ENCODE measurements around the gene WDR77.
A peak's percentile ranks its signal among the peaks of the same experiment; 100 is the strongest.

WDR77 gene

DNA sequence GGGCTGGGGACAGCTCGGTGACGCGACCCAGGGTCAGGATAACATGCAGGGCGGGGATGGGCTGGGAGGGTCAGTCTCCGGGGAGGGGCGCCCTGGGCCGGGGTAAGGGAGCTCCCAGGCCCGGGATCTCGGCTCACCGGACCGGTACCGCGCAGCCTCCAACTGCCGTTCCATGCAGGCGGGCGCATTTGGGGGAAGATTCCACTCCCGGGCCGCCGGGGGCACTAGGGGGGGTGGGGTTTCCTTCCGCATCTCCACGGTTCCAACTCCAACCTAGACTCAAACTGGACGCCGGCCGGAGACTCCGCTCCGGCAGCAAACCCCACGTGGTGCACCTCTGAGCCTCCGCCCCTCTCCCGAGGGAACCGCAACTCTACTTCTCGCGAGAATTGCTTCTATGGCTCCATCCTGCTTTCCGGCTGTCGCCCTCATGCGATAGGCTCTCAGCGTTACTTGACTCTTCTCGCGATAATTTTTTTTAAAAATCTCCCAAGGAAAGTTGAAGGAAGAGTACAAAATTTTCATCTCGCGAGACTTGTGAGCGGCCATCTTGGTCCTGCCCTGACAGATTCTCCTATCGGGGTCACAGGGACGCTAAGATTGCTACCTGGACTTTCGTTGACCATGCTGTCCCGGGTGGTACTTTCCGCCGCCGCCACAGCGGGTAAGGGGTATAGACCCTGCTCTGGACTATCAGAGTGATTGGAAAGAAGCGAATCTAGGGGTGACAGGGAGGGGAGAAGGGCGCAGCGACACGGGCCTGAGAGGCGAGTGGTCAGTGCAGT is at the start of gene WDR77, which contains the start of gene ATP5PB:
Gene WDR77 (minus strand): TSS at position 339 of the 785 bp plus-strand sequence. CDS start 87 bp downstream, at position 252.
Gene ATP5PB (plus strand): TSS at position 547 of the 785 bp plus-strand sequence. CDS start 78 bp downstream, at position 625.
- DNase-seq (ENCODE audit: low read depth in 2 of 2), result peak; percentile 73 to 78

DNA sequence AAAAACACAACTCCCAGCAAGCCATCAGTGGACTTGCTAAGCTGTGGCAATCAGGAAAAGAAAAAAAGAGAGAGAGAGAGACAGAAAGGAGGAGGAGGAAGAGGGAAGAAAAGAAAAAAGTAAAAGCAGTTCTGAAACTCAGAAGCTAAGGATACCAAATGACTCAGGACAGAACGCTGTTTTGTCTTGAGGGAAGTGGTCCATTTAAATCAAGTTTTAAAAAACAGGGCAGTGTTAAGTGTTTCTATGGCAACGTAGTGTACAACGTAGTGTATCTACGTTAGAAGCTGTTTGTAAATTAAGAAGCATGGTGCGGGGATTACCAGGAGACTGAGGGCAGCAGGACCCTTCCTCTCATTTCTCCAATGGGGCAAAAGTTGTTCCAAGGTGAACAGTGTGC is 48.5 kb upstream of the WDR77 start:
- DNase-seq (ENCODE audit: low read depth in 2 of 2), result no peak

DNA sequence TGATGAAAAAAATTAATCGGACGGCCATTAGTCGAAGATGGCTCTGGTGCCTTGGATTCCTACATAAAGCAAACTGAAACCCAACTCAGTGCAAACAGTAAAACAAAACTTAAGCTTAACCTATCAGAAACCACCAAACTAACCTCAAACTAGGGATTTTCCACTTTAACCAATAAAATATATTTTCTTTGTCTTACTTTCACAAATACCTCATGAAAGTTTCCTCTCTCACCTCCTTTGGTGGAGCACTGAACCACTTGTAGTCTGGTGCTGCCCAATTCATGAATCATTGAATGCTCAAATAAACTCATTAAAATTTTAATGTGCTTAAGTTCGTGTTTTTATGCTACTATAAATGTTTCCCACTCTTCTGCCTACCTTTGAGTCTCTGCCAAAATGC is 47.3 kb upstream of the WDR77 start:
- no peak for DNase-seq (ENCODE audit: low read depth in 2 of 2)

DNA sequence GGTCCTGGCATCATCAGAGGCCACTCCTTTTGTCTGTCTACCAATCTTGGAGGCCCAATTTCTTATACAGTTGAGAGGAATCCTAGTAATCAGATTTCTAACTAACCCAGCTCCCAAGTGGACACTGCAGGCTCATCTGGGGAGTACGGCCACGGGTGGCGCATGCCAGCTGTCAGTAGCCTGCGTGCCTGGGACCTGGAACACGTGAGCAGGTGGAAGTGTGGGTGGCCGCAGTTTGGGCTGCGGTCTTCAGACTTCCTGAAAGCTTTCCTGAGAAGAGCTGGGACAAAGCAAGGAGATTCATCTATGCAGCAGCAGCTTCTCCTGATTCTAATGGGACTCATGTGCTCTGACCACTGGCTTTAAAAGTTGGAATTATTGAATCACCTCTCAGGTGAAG is 42.0 kb upstream of the WDR77 start:
- no peak for DNase-seq (ENCODE audit: low read depth in 2 of 2)

DNA sequence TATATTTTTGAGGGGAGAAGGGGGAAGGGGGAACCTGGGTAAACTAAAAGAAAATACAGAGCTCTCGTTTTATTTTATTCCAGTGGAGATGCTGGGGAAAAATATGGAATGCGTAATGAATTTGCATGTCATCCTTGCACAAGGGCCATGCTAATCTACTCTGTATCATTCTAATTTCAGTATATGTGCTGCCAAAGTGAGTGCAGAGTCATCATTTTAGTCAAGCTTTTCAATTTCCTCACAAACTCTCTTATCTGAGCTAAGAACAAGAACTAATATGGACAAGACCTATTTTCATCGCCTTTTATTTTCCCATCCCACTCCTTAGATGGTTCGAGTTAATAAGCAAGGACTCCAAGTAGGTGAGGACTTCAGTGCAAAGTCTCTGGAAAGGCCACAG is 41.2 kb upstream of the WDR77 start:
- no peak for DNase-seq (ENCODE audit: low read depth in 2 of 2)

DNA sequence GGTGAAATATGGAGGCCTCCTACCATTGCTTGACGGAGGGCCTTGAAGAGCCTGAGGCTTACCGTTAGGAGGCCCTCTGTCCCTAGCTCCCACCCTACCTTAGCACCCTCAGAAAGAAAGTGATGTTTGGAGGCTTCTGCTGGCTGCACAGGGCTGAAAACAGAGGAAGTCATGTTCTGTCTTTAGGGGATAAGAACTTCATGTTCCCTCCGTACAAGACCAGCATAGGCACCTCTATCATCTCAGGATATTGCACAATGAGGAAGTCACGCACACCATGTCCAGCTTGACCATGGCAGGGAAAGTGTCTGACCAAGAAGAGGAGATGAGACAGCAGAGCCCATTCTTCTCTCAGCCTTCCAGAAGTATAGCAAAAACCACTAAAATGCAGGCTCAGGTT is 40.5 kb upstream of the WDR77 start:
- no peak for DNase-seq (ENCODE audit: low read depth in 2 of 2)

DNA sequence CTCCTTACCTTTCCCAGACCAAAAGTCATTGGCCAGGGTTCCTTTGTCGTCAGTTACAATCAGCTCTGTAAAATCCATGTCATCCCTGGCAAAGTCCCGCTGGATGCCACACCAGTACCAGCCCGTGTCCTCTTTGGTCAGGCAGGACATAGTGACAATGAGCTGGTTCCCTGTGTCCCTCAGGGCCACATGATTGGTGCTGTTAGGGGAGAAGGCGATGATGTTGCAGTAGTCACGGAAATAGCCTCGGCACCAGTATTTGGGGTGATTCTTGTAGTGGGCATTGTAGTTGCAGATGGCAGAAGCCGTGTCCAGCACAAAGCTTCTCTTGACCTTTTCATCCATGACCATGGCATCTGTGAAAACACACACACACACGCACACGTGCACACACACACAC is 39.6 kb upstream of the WDR77 start:
- DNase-seq (ENCODE audit: low read depth in 2 of 2), result no peak

DNA sequence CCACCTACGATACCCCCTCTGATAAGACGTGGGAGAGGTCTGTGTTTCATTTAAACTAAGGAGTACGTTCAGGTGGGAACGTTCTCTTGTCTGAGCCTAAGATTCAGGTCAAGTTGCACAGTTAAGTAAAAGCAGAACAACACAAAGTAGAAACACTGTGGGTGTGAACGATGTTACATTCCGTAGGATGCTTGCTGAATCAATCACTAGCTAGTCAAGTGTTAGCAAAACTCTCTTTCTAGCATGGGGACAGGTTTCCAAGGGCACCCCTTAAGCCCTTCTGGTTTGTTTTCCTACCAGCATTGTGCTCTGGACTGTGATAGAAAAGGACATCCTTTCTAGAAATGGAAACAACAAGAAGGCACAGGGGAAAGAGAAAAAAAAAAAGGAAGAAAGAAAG is 38.1 kb upstream of the WDR77 start:
- DNase-seq (ENCODE audit: low read depth in 2 of 2), result no peak

DNA sequence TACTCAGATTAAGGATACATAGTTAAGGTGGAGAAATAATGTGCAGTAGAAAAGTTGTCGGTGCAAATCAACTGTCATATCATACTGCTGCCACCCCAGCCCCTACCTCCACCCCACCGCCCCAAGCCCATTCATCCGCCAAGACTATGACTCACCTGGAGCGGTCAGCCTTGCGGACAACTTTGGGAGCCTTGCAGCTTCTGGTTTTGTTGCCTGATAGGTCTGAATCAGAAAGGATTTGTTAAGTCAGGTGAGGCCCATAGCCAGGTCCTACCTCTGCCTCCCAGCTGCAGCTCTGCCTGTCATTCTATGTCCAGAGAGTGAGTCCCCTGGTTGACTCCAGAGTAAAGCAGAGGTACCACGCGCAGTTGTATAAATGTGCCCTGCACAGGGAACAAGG is 37.4 kb upstream of the WDR77 start:
- DNase-seq (ENCODE audit: low read depth in 2 of 2), result no peak

DNA sequence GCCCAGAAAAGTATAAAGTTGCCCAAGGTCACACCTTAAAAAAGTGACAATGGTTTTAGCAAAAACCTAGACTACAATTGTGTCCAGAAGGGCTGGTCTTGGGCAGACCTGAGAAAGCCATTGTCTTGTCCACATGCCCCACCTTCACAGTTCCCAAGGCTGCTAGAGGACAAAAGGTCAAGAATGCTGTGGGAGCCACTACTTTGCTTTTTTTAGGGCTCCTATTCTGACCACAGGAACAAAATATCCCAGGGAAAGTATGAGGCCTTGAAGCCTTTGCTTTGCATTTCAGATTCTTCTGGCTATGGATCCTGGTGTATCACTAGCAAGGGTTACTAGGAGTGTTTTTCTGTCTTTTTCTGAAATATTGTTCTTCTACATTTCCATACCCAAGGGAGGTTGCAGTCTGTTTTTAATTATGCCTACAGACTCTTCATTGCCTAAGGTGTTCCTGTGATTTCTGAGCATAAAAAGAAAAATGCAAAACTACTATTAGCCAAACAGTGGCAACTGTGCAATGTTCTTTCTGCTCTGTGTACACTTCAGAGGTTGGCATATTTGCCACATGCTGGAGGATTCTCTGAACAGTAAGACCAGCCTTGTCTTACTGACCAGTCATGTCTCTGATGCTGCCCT is 35.5 kb upstream of the WDR77 start:
- DNase-seq (ENCODE audit: low read depth in 2 of 2), result no peak

DNA sequence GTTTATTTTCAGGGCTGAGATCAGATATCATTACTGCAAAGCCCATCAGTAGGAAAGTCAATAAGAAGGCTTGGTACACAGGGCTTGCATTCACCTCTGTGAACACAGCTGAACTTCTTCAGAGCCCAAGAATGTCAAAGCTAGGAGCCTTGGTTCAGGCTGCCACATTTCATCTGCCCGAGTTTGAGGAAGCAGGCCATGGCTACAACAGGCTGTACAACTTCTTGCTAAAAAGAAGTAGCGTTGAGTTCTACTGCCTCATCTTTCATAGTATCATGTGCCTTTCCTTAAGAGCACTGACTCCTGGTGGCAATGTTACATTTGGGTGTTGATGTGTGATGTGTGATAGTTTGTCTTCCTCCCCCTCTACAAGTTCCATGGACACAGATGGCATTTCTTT is 34.8 kb upstream of the WDR77 start:
- DNase-seq (ENCODE audit: low read depth in 2 of 2), result no peak

DNA sequence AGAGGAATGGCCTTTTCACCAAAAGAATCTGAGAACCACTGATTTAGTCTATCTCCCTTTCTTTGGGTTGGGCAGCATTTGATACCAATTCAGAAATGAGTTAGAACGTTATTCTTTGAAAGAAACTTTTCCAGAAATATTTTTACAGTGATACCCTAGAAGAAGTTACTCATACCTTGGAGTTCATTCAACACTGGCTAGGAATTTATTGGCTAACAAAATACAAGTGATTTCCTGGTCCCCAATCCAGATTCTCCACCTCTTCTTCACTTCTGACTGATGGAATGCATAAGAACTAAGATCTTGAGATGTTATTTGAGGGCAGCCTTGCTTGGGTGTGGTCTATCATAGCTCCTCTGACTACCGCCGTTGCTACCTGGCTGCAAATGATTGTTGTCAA is 34.1 kb upstream of the WDR77 start:
- DNase-seq (ENCODE audit: low read depth in 2 of 2), result no peak

DNA sequence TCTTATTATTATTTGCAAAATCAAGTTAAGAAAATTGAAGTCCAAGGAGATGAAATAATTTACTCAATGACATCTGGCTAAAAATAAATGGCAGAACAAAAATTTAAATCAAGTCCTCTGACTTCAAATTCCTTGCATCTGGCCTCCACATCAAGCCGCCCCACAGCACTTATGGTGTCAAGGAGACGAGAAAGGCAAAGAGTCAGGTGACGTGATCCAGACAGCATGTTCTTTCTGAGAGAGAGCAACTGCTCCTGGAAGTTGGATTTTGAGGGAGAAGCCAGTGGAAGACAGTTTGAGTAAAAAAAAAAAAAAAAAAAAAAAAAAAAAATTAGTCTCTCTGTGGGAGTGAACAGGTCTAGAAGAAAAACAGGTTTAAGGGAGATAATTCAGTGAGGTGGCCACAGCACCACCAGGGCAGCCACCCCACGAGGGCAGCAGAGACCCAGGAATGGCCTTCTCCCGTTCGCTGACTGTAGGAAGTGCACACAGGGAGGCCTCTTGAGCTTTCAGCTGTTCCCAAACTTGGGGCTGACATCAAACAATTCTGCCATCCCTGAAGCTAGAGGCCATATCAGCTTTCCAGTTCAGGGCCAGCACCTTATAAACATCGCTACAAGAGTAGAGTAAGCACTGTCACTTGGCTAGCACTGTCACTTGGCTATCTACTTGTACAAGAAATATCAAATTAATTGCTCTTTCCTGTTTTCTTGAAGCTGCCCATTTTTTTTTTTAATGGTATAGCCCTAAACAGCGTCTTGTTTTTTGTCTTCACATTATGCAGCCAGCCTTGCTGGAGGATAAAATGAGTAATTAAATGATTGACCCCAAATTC is 32.5 kb upstream of the WDR77 start:
- peak in 1 of 2 donors; percentile 46 for DNase-seq (ENCODE audit: low read depth in 2 of 2)

DNA sequence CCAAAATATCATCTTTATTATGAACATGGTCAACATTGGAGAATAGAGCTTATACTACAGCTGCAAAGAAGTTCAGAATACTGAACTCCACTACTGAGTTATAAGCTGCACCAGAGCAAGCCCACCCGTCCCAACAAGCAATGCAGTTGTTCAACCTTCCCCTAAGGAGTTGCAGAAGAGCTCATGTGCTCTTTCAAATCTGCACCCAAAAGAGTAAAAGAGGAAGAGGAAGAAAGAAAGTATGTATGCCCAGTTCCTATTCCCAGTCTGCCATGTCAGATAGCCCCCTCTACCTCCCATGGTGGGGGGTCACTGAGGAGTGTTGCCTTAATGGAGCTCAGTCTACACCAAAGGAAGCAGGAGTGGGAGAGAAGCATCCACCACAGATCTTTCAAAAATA is 31.6 kb upstream of the WDR77 start:
- DNase-seq (ENCODE audit: low read depth in 2 of 2), result no peak

DNA sequence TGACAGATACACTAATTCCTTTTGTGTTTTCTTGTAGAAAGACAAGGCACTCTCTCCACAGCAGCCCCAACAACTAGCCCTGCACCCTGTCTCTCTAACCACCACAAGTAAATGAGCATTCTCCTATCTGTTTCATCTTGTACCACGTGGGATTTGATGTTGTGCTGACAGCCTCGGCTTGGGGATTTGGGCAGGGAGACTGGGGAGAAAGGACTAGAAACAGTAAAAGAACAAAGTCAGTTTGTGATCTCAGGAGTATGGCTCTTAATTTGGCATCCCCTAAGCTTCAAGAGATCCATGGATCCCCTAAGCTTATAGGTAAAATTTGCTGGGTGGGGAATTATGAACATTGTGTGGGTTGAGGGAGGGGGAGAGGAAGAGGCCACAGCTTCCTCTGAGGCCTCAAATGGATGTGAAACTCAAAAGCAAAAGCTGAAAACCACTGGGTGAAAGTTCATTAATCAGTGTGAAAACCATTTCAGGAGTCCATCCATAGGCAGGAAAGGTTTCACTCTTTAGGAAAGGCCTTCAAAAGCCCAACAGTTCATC is 27.8 kb upstream of the WDR77 start:
- no peak for DNase-seq (ENCODE audit: low read depth in 2 of 2)

DNA sequence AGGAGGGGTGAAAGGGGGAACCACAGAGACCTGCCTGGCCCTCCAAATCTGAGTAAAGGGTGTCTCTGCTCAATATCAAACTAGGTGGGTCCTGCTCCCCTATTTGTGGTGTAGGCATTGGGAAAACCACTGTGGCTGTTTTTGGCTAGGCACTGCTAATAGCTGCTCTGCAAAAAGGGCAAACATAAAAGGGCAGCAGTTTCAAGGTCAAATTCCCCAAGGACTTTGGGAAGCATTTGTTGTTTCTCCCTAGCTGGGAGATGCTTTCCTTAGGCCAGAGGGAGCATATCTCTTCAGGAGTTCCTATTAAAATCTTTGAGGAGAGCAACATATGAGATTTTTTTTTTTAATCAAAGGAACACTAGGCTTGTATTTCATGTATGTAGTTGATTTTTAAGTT is 27.2 kb upstream of the WDR77 start:
- no peak for DNase-seq (ENCODE audit: low read depth in 2 of 2)

DNA sequence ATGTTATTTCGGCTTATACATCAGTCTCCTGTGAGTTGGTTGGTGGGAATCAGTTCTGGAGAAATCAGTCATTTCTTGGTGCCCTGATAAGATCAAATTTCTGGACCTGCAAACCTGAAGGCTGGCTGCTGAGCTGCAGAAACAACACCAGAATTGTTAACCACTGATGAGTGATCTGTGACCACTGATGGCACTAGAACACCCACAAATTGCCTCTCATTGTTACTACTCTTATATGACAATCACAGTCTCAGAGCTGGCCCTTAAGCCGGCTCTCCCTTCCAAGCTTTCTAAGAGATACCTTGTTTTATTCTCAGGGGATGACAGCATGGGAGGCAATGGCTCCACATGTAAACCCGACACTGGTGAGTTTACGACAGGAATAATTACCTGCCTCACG is 26.6 kb upstream of the WDR77 start:
- no peak for DNase-seq (ENCODE audit: low read depth in 2 of 2)

DNA sequence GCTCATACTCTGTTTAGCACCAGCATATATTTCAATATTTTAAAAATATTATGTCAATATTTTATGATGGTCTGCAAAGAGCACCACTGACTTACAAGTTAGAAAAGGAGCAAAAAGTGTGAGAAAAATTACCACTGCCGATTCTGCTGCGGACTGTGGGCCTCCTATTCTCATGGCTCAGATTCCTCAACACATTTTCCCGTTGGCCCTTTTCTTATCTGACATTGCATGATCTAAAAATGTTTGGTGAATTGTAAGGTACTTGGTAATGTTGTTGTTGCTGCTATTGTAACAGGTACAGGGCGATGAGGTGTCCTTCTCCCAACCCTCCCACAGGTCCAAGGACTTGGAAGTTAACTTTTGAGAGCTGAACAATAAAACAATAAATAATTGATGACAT is 25.5 kb upstream of the WDR77 start:
- no peak for DNase-seq (ENCODE audit: low read depth in 2 of 2)

DNA sequence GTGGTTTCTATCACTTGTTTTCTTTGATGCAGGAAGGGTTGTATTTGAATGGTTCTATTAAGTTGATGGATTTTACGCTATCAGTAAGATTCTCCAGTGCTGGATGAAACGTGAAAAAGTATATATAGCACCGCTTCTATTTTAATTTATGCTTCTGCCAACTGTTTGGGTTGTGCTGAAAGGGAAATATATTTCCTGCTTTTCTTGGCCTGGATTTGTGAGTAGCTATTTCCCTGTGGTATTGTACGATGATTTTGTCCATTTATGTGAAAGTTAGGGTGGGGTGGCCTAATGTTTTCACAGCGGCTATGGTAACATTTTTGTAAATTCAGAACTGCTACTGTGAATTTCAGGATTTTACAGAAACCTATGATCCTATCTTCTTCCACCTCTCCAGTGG is 25.1 kb upstream of the WDR77 start:
- no peak for DNase-seq (ENCODE audit: low read depth in 2 of 2)

DNA sequence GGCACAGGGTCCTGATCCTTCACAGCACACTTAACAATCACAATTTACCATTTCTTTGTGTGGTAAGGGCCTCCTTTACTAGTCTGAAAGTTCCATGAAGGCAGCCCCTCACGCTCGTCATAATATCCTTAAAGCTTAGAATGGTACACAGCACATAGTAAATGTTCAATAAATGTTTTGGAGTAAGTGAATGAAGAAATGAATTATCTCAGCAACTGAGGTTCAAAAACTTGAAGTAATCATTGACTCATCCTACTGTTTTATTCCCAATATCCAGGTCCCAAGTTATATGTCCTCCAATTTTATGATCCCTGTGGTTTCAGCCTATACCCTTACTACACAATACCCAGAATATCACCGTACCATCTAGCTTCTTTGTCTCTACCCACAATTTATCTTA is 22.5 kb upstream of the WDR77 start:
- no peak for DNase-seq (ENCODE audit: low read depth in 2 of 2)

DNA sequence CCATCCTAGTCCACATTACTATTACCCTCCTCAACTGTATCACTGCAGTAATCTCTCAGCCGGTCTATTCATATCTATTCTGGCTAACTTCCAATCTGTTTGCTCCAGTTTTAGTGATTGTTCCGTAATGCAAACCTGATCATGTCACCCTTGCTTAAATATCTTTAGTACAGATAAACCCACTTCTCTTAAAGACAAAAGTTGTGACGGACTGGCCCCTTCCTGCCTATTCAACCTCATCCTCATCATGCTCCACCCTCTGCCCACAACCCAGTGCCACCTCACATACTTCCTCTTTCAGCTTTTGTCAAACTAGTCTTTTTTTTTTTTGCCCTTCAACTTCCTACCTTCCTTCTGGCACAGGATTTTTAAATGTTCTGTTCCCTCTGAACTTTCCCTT is 22.0 kb upstream of the WDR77 start:
- DNase-seq (ENCODE audit: low read depth in 2 of 2), result peak; percentile 28 to 35

DNA sequence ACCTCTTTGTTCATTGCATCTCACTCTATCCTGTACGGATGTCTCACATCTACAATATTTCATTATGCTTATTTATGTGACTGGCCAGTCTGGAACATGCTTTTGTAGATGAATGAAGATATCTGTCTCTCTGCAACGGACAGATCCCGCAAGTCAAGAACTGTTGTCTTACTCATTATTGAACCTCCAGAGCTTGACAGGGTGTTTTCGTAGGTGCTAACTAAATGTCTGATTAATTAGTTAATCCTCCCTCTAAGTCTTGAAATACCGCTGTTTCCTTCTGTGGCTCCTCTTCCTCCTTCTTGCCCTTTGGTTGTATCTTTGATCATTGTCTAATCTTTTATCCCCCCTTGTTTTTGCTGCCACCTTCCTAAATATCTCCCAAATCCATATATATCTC is 21.5 kb upstream of the WDR77 start:
- DNase-seq (ENCODE audit: low read depth in 2 of 2), result no peak

All from stimulated activated CD8-positive, alpha-beta memory T cell treated with anti-CD3 and anti-CD28 coated beads, Interleukin-7, amount 100 ng/mL, for 1 hour (primary cell).